ENCODE results near the gene PREB. TPM values are rescaled to one million over a fixed set of nuclear protein-coding genes. Genes with fewer than 3 reads are reported as not detected.
A peak's percentile ranks its signal among the peaks of the same experiment; 100 is the strongest.
"Not testable (repeated sequence)": the region's sequence is repeated elsewhere in the genome, so short reads cannot be mapped to it uniquely, and the experiment has no call there.

PREB gene
- total RNA-seq, 1 experiment from 2014 or later: 102 TPM

GRCh38 chr2:27133195-27133875, 1.1 kb downstream of the PREB start:
- no peak for DNase-seq (ENCODE audit: low read depth)

GRCh38 chr2:27131429-27131828, 3.0 kb downstream of the PREB start:
- in situ Hi-C loops (cut with HindIII; ENCODE audit: low pct_unique_long_range_greater_than_20kb, low sequenced_read_pairs): no loop called here
- no peak for DNase-seq (ENCODE audit: low read depth)

More at GRCh38 chr2:27133195-27133875, 1.1 kb downstream of the PREB start:
- in situ Hi-C loops (cut with HindIII; ENCODE audit: low pct_unique_long_range_greater_than_20kb, low sequenced_read_pairs): no loop called here

- in situ Hi-C loops (cut with HindIII; ENCODE audit: low pct_unique_long_range_greater_than_20kb, low sequenced_read_pairs): no loop called here
- DNase-seq (ENCODE audit: low read depth): no peak
Observed at GRCh38 chr2:27130396-27130795, 4.0 kb downstream of the PREB start.

- DNase-seq (ENCODE audit: low read depth): no peak
- in situ Hi-C loops (cut with HindIII; ENCODE audit: low pct_unique_long_range_greater_than_20kb, low sequenced_read_pairs): no loop called here
Observed at GRCh38 chr2:27128668-27129571, 5.5 kb downstream of the PREB start.

GRCh38 chr2:27127883-27128667, 6.4 kb downstream of the PREB start:
- in situ Hi-C loops (cut with HindIII; ENCODE audit: low pct_unique_long_range_greater_than_20kb, low sequenced_read_pairs): no loop called here
- DNase-seq (ENCODE audit: low read depth): no peak

GRCh38 chr2:27126252-27126710, 8.2 kb downstream of the PREB start:
- DNase-seq (ENCODE audit: low read depth): no peak
- in situ Hi-C loops (cut with HindIII; ENCODE audit: low pct_unique_long_range_greater_than_20kb, low sequenced_read_pairs): no loop called here

GRCh38 chr2:27125104-27125503, 9.3 kb downstream of the PREB start:
- no peak for DNase-seq (ENCODE audit: low read depth)
- in situ Hi-C loops (cut with HindIII; ENCODE audit: low pct_unique_long_range_greater_than_20kb, low sequenced_read_pairs): no loop called here

- peak; percentile 41 for DNase-seq (ENCODE audit: low read depth)
- in situ Hi-C loops (cut with HindIII; ENCODE audit: low pct_unique_long_range_greater_than_20kb, low sequenced_read_pairs): no loop called here
Observed at GRCh38 chr2:27123302-27124150, 10.9 kb downstream of the PREB start, which contains the start of gene ABHD1. Gene ABHD1 (plus strand): TSS chr2:27123815. CDS start chr2:27123949, 134 bp downstream.

- no peak for DNase-seq (ENCODE audit: low read depth)
- in situ Hi-C loops (cut with HindIII; ENCODE audit: low pct_unique_long_range_greater_than_20kb, low sequenced_read_pairs): no loop called here
Observed at GRCh38 chr2:27122791-27123190, 11.6 kb downstream of the PREB start.

GRCh38 chr2:27121906-27122305, 12.5 kb downstream of the PREB start:
- no peak for DNase-seq (ENCODE audit: low read depth)
- in situ Hi-C loops (cut with HindIII; ENCODE audit: low pct_unique_long_range_greater_than_20kb, low sequenced_read_pairs): no loop called here

- in situ Hi-C loops (cut with HindIII; ENCODE audit: low pct_unique_long_range_greater_than_20kb, low sequenced_read_pairs); DNase-seq (ENCODE audit: low read depth): not testable (repeated sequence)
Observed at GRCh38 chr2:27119330-27119670, 15.1 kb downstream of the PREB start.

GRCh38 chr2:27118525-27119329, 15.7 kb downstream of the PREB start, which contains the start of gene CGREF1:
Gene CGREF1 (minus strand): TSS chr2:27119128. CDS start chr2:27104366, 14,762 bp downstream.
- in situ Hi-C loops (cut with HindIII; ENCODE audit: low pct_unique_long_range_greater_than_20kb, low sequenced_read_pairs): no loop called here

GRCh38 chr2:27117995-27118524, 16.4 kb downstream of the PREB start:
- no peak for DNase-seq (ENCODE audit: low read depth)
- in situ Hi-C loops (cut with HindIII; ENCODE audit: low pct_unique_long_range_greater_than_20kb, low sequenced_read_pairs): no loop called here

More at GRCh38 chr2:27118525-27119329, 15.7 kb downstream of the PREB start, which contains the start of gene CGREF1:
- no peak for DNase-seq (ENCODE audit: low read depth)

GRCh38 chr2:27115519-27115918, 18.9 kb downstream of the PREB start:
- DNase-seq (ENCODE audit: low read depth): no peak
- in situ Hi-C loops (cut with HindIII; ENCODE audit: low pct_unique_long_range_greater_than_20kb, low sequenced_read_pairs): no loop called here

- in situ Hi-C loops (cut with HindIII; ENCODE audit: low pct_unique_long_range_greater_than_20kb, low sequenced_read_pairs); DNase-seq (ENCODE audit: low read depth): not testable (repeated sequence)
Observed at GRCh38 chr2:27111392-27112078, 22.9 kb downstream of the PREB start.
